Fibroblast of skin of back (primary cell): ENCODE data around the gene UST.

ENCODE experiments used
- DNase-seq: peaks from one replicate; pipeline ENCODE4 v3.0.0-alpha.2; 2013

UST gene

GRCh38 chr6:149065658-149066556, 319.1 kb downstream of the UST start:
- DNase-seq, result no peak

DNA sequence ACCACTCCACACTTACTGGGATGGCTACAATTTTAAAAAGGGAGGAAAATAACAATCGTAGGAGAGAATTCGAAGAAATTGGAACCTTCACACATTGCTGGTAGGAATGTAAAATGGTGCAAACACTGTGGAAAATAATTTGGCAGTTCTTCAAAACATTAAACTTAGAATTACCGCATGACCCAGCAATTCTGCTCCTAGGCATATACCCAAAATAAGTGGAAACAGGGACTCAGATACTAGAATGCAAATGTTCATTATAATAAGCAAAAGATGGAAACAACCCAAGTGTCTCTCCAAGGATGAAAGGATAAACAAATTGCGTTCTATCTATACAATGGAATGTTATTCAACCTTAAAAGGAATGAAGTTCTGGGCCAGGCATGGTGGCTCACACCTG, 325.2 kb downstream of the UST start:
- DNase-seq, result no peak

DNA sequence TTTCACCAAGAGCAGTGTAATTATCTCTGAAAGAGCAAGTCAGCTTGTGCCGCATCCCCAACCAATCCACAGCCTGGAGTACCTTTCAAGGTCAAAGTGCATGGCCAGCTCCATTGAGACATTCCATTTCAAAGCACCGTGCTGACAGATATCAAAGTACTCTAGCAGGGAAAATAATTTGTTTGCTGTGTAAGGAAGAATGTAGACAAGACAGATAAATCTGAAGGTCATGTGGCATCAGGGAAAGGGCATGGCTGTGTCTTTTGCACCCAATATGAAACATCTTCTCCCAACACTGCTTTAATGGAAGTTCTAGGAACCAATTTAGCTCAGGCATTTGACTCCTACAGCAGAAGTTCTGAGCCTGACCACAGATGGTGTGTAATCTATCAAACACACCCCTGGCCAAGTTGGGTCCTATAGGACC, 328.0 kb downstream of the UST start:
- no peak for DNase-seq

DNA sequence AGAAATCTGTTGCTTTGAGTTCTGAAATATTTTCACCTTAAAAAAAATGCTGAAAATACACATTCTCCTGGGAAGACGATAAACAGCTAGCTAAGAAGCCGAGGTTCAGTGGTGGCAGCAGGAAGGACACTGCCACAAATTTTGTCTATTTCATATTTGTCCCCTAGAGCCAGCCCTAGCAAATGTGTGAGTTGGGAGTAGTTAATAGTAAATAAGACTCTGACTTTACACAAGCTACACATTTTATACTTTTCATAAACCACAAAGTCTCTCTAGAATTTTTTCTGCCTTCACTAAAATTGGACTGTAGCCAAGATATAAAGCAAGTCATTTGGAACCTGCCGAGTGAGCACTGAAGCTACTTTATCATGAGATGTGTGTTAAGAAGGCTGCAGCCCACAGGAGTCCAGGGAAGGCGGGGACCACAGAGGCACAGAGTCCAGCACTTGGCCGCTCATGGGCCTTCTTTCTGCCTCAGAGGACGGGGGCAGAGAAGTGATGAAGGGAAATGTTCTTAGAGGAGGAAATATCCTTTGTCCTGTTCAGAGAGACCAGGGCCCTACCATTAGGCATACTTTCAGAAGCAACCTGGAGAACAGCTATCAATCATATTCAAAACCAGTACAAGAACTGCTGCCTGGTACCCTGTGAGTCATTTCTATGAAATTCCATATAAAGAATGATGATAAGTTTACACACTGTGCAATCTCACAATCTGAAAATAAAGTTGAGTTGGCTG, 329.0 kb downstream of the UST start:
- peak; percentile 58 for DNase-seq

- no peak for DNase-seq
These were observed 329.5 kb downstream of the UST start for GRCh38 chr6:149076355-149076734.

GRCh38 chr6:149077208-149077607, 330.4 kb downstream of the UST start:
- DNase-seq, result peak; percentile 91

GRCh38 chr6:149078211-149078782, 331.5 kb downstream of the UST start:
- DNase-seq, result no peak

GRCh38 chr6:149079456-149079855, 332.6 kb downstream of the UST start:
- no peak for DNase-seq

- peak; percentile 39 for DNase-seq
These were observed 333.2 kb downstream of the UST start for GRCh38 chr6:149079911-149080491.

- DNase-seq, result peak; percentile 73
These were observed 333.7 kb downstream of the UST start for GRCh38 chr6:149080511-149080910.

- DNase-seq, result no peak
These were observed 334.5 kb downstream of the UST start for GRCh38 chr6:149081281-149081680.

GRCh38 chr6:149082320-149082719, 335.5 kb downstream of the UST start:
- DNase-seq, result peak; percentile 67

- no peak for DNase-seq
These were observed 337.2 kb downstream of the UST start for GRCh38 chr6:149084026-149084425.

GRCh38 chr6:149084808-149085556, 338.2 kb downstream of the UST start:
- no peak for DNase-seq

DNA sequence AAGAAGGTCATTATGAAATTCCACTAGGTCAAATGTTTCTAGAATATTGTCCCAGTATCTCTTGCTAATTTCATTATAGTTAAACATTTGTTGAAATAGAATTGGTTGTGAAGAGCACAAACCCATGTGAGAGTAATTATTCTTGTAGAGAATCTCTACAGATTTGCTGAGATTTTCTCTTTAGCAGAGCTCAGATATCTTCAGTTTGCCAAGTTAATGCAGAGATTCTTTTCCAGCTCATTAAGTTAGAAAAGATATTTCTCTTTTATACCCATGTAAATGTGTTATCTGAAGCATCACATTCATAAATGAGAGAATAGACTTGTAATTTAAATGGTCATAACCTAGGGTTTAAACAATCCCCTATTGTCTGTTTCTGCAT, 338.7 kb downstream of the UST start:
- no peak for DNase-seq

DNA sequence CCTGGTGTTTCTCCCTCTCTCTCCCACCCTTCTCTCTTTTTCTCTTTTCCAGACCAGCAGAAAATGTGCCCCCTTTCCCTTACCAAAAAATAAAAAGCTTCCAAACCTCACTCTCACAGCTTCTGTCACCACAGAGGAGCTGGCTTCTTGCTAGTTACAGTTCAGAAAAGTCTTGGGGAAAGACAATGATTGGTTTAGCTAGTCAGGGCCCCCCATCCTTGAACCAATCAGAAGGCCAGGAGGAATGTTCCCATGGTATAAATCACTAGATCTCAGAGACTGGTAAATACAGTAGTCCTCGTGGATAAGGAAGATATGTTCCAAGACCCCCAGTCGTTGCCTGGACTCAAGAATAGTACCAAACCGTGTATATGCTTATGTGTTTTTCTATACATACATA, 339.5 kb downstream of the UST start:
- DNase-seq, result no peak

- DNase-seq, result no peak
These were observed 341.1 kb downstream of the UST start for GRCh38 chr6:149087898-149088297.

GRCh38 chr6:149088361-149088760, 341.5 kb downstream of the UST start:
- no peak for DNase-seq

- no peak for DNase-seq
These were observed 342.7 kb downstream of the UST start for GRCh38 chr6:149089510-149089909.

DNA sequence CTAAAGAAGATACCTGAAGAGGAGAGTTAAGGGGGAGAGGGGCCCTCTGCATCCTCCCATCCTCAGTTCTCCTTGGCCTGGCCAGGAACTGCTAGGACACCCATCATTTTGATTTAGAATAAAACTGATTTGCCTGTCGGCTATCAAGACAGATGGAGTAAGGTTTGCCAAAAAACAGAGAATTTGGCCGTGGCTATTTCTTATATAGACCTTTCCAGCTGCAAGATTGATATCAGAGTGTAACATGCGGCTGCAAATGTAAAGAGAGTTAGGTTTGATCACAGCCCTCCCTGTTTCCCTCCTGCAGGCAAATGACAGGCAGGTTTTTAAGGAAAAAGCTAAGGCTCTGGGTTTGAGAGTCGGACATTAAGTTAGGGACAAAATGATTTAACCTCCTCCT, 344.1 kb downstream of the UST start:
- DNase-seq, result no peak

DNA sequence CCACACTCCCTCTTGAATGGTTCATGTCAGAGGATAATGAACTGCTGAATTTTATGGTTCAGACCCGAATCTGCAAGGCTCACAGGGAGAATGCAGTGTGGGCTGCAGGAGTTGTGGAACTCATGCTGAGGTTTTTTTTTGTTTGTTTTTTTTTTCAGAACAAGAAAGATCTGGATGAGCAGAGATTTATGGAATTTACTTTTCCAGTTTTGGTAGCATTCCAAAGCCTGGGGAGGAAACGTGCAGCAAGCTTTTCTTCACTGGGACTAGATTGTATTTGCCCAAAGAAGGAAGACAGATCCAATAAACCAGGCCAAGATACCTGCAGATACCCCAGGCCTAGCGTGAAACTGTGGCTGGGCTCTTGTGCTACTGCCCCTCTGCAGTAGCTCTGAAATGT, 346.8 kb downstream of the UST start:
- DNase-seq, result peak; percentile 89

DNA sequence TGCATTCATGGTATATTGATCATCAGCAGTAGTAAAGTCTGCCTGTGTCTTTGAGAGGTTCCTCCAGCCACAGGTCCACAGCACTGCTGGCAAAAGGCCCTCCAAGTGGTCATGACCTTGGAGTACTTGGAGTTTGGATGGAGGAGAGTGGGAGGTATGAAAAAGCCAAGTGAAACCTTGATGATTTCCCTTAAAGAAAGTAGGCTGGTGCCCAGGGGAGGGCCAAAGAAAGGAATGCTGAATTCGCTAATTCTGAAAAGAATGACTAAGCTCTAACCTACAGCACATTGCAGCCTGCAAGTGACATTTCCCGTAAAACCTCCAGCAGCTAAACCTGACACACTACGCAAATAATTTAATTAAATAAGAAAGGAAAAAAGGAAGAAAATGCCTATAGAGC, 347.3 kb downstream of the UST start:
- DNase-seq, result peak; percentile 58
